HCT116 (cell line): ENCODE measurements around the gene ITPK1. TPM values are rescaled to one million over a fixed set of nuclear protein-coding genes. Genes with fewer than 3 reads are reported as not detected.

Experiments
- ATAC-seq: fragments of 200-7000 bp; cut with Tn5 transposase; 2 replicates; pipeline ENCODE4 v1.9.1; 2020; ENCODE audit warnings: mild to moderate bottlenecking, moderate library complexity
- BruUV-seq: library from RNA; stranded (reverse); fragments of 400-500 nt; replicated peaks from 2 replicates; lab custom pipeline; 2021; lab: Mats Ljungman, UMichigan
- CTCF ChIA-PET: fragments of 300-600 bp; sonication (Branson Sonifier 250); formaldehyde crosslinking; loops from one replicate; lab custom pipeline; 2021; ENCODE audit warnings: antibody characterized with exemption; lab: Charles Lee
- POLR2A ChIA-PET: fragments of 300-600, 350-600 bp; sonication (Branson Sonifier 250); formaldehyde crosslinking; loops from one replicate; lab custom pipeline; 2021; ENCODE audit warnings: antibody characterized with exemption; lab: Charles Lee
- RAD21 ChIA-PET, 2 experiments: fragments of 300-600 bp; sonication (Branson Sonifier 250); formaldehyde crosslinking; loops; one replicate each; lab custom pipeline; 2023; ENCODE audit warnings: low total read pairs in 2 of 2; ENCODE audit not compliant: uncharacterized antibody in 2 of 2, unreplicated experiment in 2 of 2, low non-redundant PET in 1 of 2; lab: Charles Lee
- DNase-seq: peaks from one replicate; pipeline ENCODE4 v3.0.0-alpha.2; 2010; ENCODE audit warnings: low read depth, low spot score
- H2AFZ ChIP-seq: fragments of 200-600 bp; shearing (Covaris generic), sonication (generic); 2 replicates; pipeline ENCODE4 v1.6.1; 2017; ENCODE audit warnings: low read depth, mixed run types, mixed read lengths, antibody characterized with exemption, low read length; ENCODE audit not compliant: poor library complexity, severe bottlenecking
- H3K27ac ChIP-seq: 2 replicates; pipeline ENCODE4 v1.5.1; 2012; ENCODE audit warnings: low read depth, low read length
- H3K27me3 ChIP-seq: fragments of 200-600 bp; sonication (generic); 2 replicates; pipeline ENCODE4 v1.6.1; 2016; ENCODE audit warnings: mixed run types, low read length, mixed read lengths; ENCODE audit not compliant: insufficient read depth
- H3K36me3 ChIP-seq, 2 experiments: fragments of 200-500 bp in 1 of 2; fragments of 200-600 bp in 1 of 2; sonication (Bioruptor generic) in 1 of 2; sonication (generic) in 1 of 2; 2 replicates each; pipeline versions ENCODE4 v1.5.1 to v1.6.1; 2014 to 2016; ENCODE audit warnings: low read length in 2 of 2, inconsistent platforms in 1 of 2, mixed read lengths in 1 of 2, mixed run types in 1 of 2; ENCODE audit not compliant: insufficient read depth in 2 of 2, control insufficient read depth in 1 of 2
- H3K4me1 ChIP-seq, 2 experiments: fragments of 200-600 bp in 1 of 2; sonication (generic) in 1 of 2; 2 replicates each; pipeline versions ENCODE4 v1.5.1 to v1.6.1; 2012 to 2017; ENCODE audit warnings: low read length in 2 of 2, inconsistent platforms in 1 of 2, mild to moderate bottlenecking in 1 of 2, mixed read lengths in 1 of 2, mixed run types in 1 of 2, moderate library complexity in 1 of 2; ENCODE audit not compliant: insufficient read depth in 2 of 2, control insufficient read depth in 1 of 2
- H3K4me2 ChIP-seq: fragments of 200-600 bp; sonication (generic); 2 replicates; pipeline ENCODE4 v1.6.1; 2017; ENCODE audit warnings: mixed run types, low read length, mixed read lengths
- H3K4me3 ChIP-seq, 2 experiments: fragments of 200-600 bp in 1 of 2; sonication (generic) in 1 of 2; replicated peaks in 1 of 2; 2 replicates each; pipeline ENCODE4 v1.5.1; 2011 to 2016; ENCODE audit warnings: low read length in 2 of 2, control low read depth in 1 of 2, low read depth in 1 of 2, mild to moderate bottlenecking in 1 of 2, mixed read lengths in 1 of 2, mixed run types in 1 of 2
- H3K79me2 ChIP-seq: fragments of 200-600 bp; sonication (generic); 2 replicates; pipeline ENCODE4 v1.6.1; 2017; ENCODE audit warnings: mild to moderate bottlenecking, mixed run types, low read length, moderate library complexity, mixed read lengths; ENCODE audit not compliant: insufficient read depth
- H3K9ac ChIP-seq: fragments of 200-600 bp; sonication (generic); 2 replicates; pipeline ENCODE4 v1.6.1; 2016; ENCODE audit warnings: low read length, mixed read lengths
- H3K9me2 ChIP-seq: fragments of 200-600 bp; sonication (generic), shearing (Covaris generic); 2 replicates; pipeline ENCODE4 v1.6.1; 2017; ENCODE audit warnings: mixed run types, mild to moderate bottlenecking, moderate library complexity; ENCODE audit not compliant: insufficient read depth
- H3K9me3 ChIP-seq, 2 experiments: fragments of 200-500 bp in 1 of 2; fragments of 200-600 bp in 1 of 2; sonication (Bioruptor generic) in 1 of 2; sonication (generic) in 1 of 2; 2 replicates each; pipeline ENCODE4 v1.6.1; 2014 to 2017; ENCODE audit warnings: low read length in 2 of 2, mixed read lengths in 2 of 2, inconsistent platforms in 1 of 2, low read depth in 1 of 2, mild to moderate bottlenecking in 1 of 2, mixed run types in 1 of 2, moderate library complexity in 1 of 2; ENCODE audit not compliant: control insufficient read depth in 1 of 2, insufficient read depth in 1 of 2
- H4K20me1 ChIP-seq: fragments of 200-600 bp; sonication (generic), shearing (Covaris generic); 2 replicates; pipeline ENCODE4 v1.6.1; 2017; ENCODE audit warnings: mixed run types, mild to moderate bottlenecking, moderate library complexity; ENCODE audit not compliant: insufficient read depth
- EGR1 ChIP-seq: IDR thresholded peaks from 2 replicates; pipeline ENCODE4 v1.6.1; 2012; ENCODE audit warnings: low read depth
- EZH2phosphoT487 ChIP-seq: fragments of 200-600 bp; IDR thresholded peaks from 2 replicates; pipeline ENCODE4 v1.6.1; 2018; ENCODE audit warnings: antibody characterized with exemption, borderline replicate concordance
- JUND ChIP-seq: IDR thresholded peaks from 2 replicates; pipeline ENCODE4 v1.6.1; 2012
- POLR2A ChIP-seq: IDR thresholded peaks from 2 replicates; pipeline ENCODE4 v1.7.0; 2011; ENCODE audit warnings: borderline replicate concordance; ENCODE audit not compliant: insufficient read depth, insufficient read length; ENCODE audit errors: extremely low read depth
- POLR2AphosphoS5 ChIP-seq: IDR thresholded peaks from 2 replicates; pipeline ENCODE4 v1.6.1; 2011; ENCODE audit warnings: mild to moderate bottlenecking, low read depth, low read length, moderate library complexity
- REST ChIP-seq: IDR thresholded peaks from 2 replicates; pipeline ENCODE4 v1.6.1; 2012; ENCODE audit warnings: low read depth
- SIN3A ChIP-seq: IDR thresholded peaks from 2 replicates; pipeline ENCODE4 v1.6.1; 2012; ENCODE audit warnings: low read depth
- YY1 ChIP-seq: IDR thresholded peaks from 2 replicates; pipeline ENCODE4 v1.6.1; 2011; ENCODE audit warnings: low read length, low read depth, moderate library complexity, mild to moderate bottlenecking; ENCODE audit not compliant: insufficient replicate concordance; ENCODE audit errors: extremely low read depth
- ZFX ChIP-seq: fragments of 450-650 bp; IDR thresholded peaks from 2 replicates; pipeline ENCODE4 v1.6.1; 2017
- ZNF274 ChIP-seq: fragments of 200-500 bp; sonication (Bioruptor generic); IDR thresholded peaks from 2 replicates; pipeline ENCODE4 v1.6.1; 2014; ENCODE audit warnings: mild to moderate bottlenecking, low read depth, low read length, inconsistent platforms
- intact Hi-C: fragments of 100-400 bp; cut with micrococcal nuclease; formaldehyde crosslinking; loops from 2 replicates; pipeline ENCODE4 v1.10.0; 2022
- total RNA-seq: library from RNA; stranded (reverse); gene quantifications from one replicate; pipeline ENCODE4 v1.2.1, GENCODE V29; 2021; ENCODE audit not compliant: unreplicated experiment

ITPK1 gene
- total RNA-seq, 1 experiment from 2014 or later = 70.2 TPM

- Histone ChIP-seq H3K27me3 (no peaks in the 10 kb centered on the region), H3K9ac (no peak overlapping the region), H3K27ac (no peak overlapping the region), H4K20me1 (no peaks in the 10 kb centered on the region), H3K4me1 (peaks cover 7 to 18% of the 10 kb centered on the region in 2 experiments; a peak in 3 of 4 replicates), H2AFZ (no peak overlapping the region), H3K79me2 (peaks cover 36% of the 10 kb centered on the region; the same call in 1 of the 2 replicates), H3K36me3 (no peaks in the 10 kb centered on the region), H3K4me3 (no peak overlapping the region), H3K4me2 (no peak overlapping the region), H3K9me2 (no peaks in the 10 kb centered on the region), H3K9me3 (no peaks in the 10 kb centered on the region)
- TF ChIP-seq REST = no peak
- TF ChIP-seq ZNF274 = no peak
- TF ChIP-seq EZH2phosphoT487 = no peak
- TF ChIP-seq POLR2A = no peak
- TF ChIP-seq EGR1 = no peak
- TF ChIP-seq SIN3A = no peak
- TF ChIP-seq ZFX = no peak
- TF ChIP-seq POLR2AphosphoS5 = no peak
- TF ChIP-seq JUND = no peak
- no peak for TF ChIP-seq YY1
- no TSS peak for BruUV-seq
- ChIA-PET RAD21 (no interaction called here), POLR2A (no interaction called here), CTCF (no interaction called here)
- ATAC-seq (no peak), DNase-seq (no peak)
- intact Hi-C loops = no loop called here
Measured at GRCh38 chr14:93085911-93086310, 29.8 kb downstream of the ITPK1 start.
